Measurements from ENCODE around the gene STK40. TPM values are rescaled to one million over a fixed set of nuclear protein-coding genes. Genes with fewer than 3 reads are reported as not detected.
A peak's percentile ranks its signal among the peaks of the same experiment; 100 is the strongest.

The STK40 gene
- total RNA-seq, 1 experiment from 2014 or later = 26.2 TPM

DNA sequence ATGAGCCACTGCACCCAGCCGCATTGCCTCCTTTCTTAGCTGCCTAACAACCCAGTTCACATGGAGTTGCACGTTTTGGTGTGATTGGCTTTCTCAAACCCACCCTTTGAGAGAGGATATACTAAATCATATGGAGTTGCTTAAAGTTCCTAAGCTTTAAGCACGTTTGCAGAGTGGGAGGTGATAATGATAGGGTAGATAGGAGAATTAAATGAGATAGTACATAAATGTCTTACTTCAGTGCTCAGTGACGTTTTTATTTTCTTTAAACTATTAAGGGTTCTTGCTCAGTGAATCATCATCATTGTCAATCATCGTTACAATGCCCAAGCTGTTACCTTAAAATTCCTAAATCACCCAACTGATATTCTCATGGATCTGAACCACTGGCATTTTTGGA lies 82.5 kb downstream of the STK40 start:
- H2BK20ac ChIP-seq (ENCODE audit: low read depth, low read length, poor library complexity, severe bottlenecking) = no peak overlapping the region
- no CpG with 5 or more reads among the region's 5 CpGs for WGBS (ENCODE audit: extremely low coverage, insufficient read length, low lambda C conversion rate)
- no peak overlapping the region for H3K14ac ChIP-seq (ENCODE audit: insufficient read depth, low read length)
- no peaks in the 10 kb centered on the region for H3K9me3 ChIP-seq (ENCODE audit: control insufficient read depth, low read depth, low read length)
- Mint-ChIP-seq H3K4me3 (no peak overlapping the region), H3K27ac (peak overlapping the region in 2 of 3 experiments; percentile 34 to 71; a peak in 1 of 7 replicates), H3K36me3 (ENCODE audit: insufficient read depth in 1 of 3, low read depth in 3 of 3) (peaks cover 29 to 67% (median 59%) of the 10 kb centered on the region in 3 experiments; a peak in 6 of 7 replicates), H3K9me3 (no peaks in the 10 kb centered on the region), H3K4me1 (peaks cover 16 to 22% of the 10 kb centered on the region in 2 experiments), H3K27me3 (ENCODE audit: low read depth) (no peaks in the 10 kb centered on the region; the same call in 1 of the 2 replicates)
- H2AK5ac ChIP-seq (ENCODE audit: insufficient read length, low read length) = no peak overlapping the region
- DNase-seq = no peak
- no peak overlapping the region for H2BK12ac ChIP-seq (ENCODE audit: insufficient read length, low read depth, low read length)
- TF ChIP-seq, protein P1, sequence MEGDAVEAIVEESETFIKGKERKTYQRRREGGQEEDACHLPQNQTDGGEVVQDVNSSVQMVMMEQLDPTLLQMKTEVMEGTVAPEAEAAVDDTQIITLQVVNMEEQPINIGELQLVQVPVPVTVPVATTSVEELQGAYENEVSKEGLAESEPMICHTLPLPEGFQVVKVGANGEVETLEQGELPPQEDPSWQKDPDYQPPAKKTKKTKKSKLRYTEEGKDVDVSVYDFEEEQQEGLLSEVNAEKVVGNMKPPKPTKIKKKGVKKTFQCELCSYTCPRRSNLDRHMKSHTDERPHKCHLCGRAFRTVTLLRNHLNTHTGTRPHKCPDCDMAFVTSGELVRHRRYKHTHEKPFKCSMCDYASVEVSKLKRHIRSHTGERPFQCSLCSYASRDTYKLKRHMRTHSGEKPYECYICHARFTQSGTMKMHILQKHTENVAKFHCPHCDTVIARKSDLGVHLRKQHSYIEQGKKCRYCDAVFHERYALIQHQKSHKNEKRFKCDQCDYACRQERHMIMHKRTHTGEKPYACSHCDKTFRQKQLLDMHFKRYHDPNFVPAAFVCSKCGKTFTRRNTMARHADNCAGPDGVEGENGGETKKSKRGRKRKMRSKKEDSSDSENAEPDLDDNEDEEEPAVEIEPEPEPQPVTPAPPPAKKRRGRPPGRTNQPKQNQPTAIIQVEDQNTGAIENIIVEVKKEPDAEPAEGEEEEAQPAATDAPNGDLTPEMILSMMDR (conservative IDR thresholded peaks at IDR 0.05) = no peak
- no peaks in the 10 kb centered on the region for H3K79me2 ChIP-seq (ENCODE audit: insufficient read depth, low read length)
- no peak overlapping the region for H4K91ac ChIP-seq (ENCODE audit: insufficient read length, low read depth, low read length)
- no peak overlapping the region for H3K4me2 ChIP-seq (ENCODE audit: insufficient read depth, insufficient read length, low read length)
- no peak overlapping the region for H2BK15ac ChIP-seq (ENCODE audit: low read depth, low read length)
- H2BK120ac ChIP-seq (ENCODE audit: low read depth, low read length, poor library complexity, severe bottlenecking) = no peak overlapping the region
- no peak overlapping the region for H3K9ac ChIP-seq (ENCODE audit: extremely low read depth, insufficient read length, low read length)
- no peak overlapping the region for H3K23ac ChIP-seq (ENCODE audit: insufficient read length, low read depth, low read length)
- no peaks in the 10 kb centered on the region for H3K27me3 ChIP-seq (ENCODE audit: insufficient read depth, low read length)
- no peak overlapping the region for H3K4ac ChIP-seq (ENCODE audit: low read depth, low read length)
- no peak overlapping the region for H3K27ac ChIP-seq (ENCODE audit: insufficient read length, low read depth, low read length)
- no peak overlapping the region for H4K5ac ChIP-seq (ENCODE audit: insufficient read length, low read depth, low read length)
- no peak overlapping the region for H3K56ac ChIP-seq (ENCODE audit: insufficient read length, low read depth, low read length)
- no peaks in the 10 kb centered on the region for H4K20me1 ChIP-seq (ENCODE audit: control insufficient read depth, insufficient read depth, insufficient read length)
- no peaks in the 10 kb centered on the region for H3K79me1 ChIP-seq (ENCODE audit: insufficient read depth, low read depth, low read length, poor library complexity, severe bottlenecking)
- no peak overlapping the region for H3T11ph ChIP-seq (ENCODE audit: low read length)
- H4K8ac ChIP-seq (replicated peaks; ENCODE audit: insufficient read length, low read depth, low read length) = no peak overlapping the region
- H2BK5ac ChIP-seq (ENCODE audit: insufficient read length, low read length) = no peak overlapping the region
- H3K23me2 ChIP-seq (ENCODE audit: insufficient read length, low read depth, low read length, poor library complexity, severe bottlenecking) = peaks cover 8% of the 10 kb centered on the region
- H2AFZ ChIP-seq (ENCODE audit: low read length) = no peak overlapping the region
- no peak overlapping the region for H3K18ac ChIP-seq (ENCODE audit: insufficient read length, low read depth, low read length)
- peaks cover 3% of the 10 kb centered on the region; the same call in 1 of the 2 replicates for H3K4me1 ChIP-seq (ENCODE audit: insufficient read depth, low read length)

Data from H9 (cell line).